HepG2 (cell line): ENCODE data around the gene CUL9. TPM values are rescaled to one million over a fixed set of nuclear protein-coding genes. Genes with fewer than 3 reads are reported as not detected.

Source experiments
- ATF6 ChIP-seq: sonication (generic); formaldehyde crosslinking; conservative IDR thresholded peaks from 2 replicates; pipeline ENCODE4 v1.4.0; 2020; ENCODE audit warnings: missing genetic modification reagents
- BRCA1 ChIP-seq: sonication (generic); formaldehyde crosslinking; IDR thresholded peaks from 2 replicates; pipeline ENCODE4 v1.4.0; 2020; ENCODE audit warnings: missing genetic modification reagents
- GZF1 ChIP-seq: sonication (generic); formaldehyde crosslinking; IDR thresholded peaks from 2 replicates; pipeline ENCODE4 v1.5.1; 2020; ENCODE audit warnings: mild to moderate bottlenecking, missing genetic modification reagents
- NONO ChIP-seq, 2 experiments: fragments of 450-650 bp in 1 of 2; sonication (generic) in 1 of 2; formaldehyde crosslinking in 1 of 2; IDR thresholded peaks in 1 of 2; conservative IDR thresholded peaks in 1 of 2; 2 replicates each; pipeline versions ENCODE4 v1.6.1 to v1.8.0; 2017 to 2022; ENCODE audit warnings: mild to moderate bottlenecking in 1 of 2, missing genetic modification reagents in 1 of 2, moderate library complexity in 1 of 2
- RFXANK ChIP-seq: IDR thresholded peaks from 2 replicates; pipeline ENCODE4 v1.6.1; 2016
- TFDP1 ChIP-seq: IDR thresholded peaks from 2 replicates; pipeline ENCODE4 v1.6.1; 2016; ENCODE audit warnings: missing compliant biosample characterization, missing genetic modification reagents, borderline replicate concordance
- U2AF1 ChIP-seq: fragments of 200-400 bp; formaldehyde crosslinking; optimal IDR thresholded peaks from 2 replicates; pipeline ENCODE3; 2017; ENCODE audit warnings: mild to moderate bottlenecking, low read depth, low read length
- ZNF574 ChIP-seq: sonication (generic); formaldehyde crosslinking; IDR thresholded peaks from 2 replicates; pipeline ENCODE4 v1.4.0; 2020; ENCODE audit warnings: missing genetic modification reagents
- ZNF75D ChIP-seq: sonication (generic); formaldehyde crosslinking; IDR thresholded peaks from 2 replicates; pipeline ENCODE4 v1.8.1; 2023; ENCODE audit warnings: missing genetic modification reagents, mild to moderate bottlenecking, borderline replicate concordance
- ZNF839 ChIP-seq: sonication (generic); formaldehyde crosslinking; IDR thresholded peaks from 2 replicates; pipeline ENCODE4 v1.4.0; 2020; ENCODE audit warnings: missing genetic modification reagents, mild to moderate bottlenecking, borderline replicate concordance
- polyA plus RNA-seq, 8 experiments: library from polyadenylated mRNA; depleted of rRNA in 3 of 8; stranded (reverse) in 7 of 8; unstranded in 1 of 8; fragments of >200 nt; fragmentation: Illumina TruSeq in 4 of 8; extraction: Trizol in 4 of 8; gene quantifications; 2 replicates each; pipeline versions ENCODE4 v1.2.1 to v1.2.3, GENCODE V29; 2011 to 2016; ENCODE audit warnings: low read depth in 4 of 8, missing spikeins in 1 of 8, mixed read lengths in 1 of 8; ENCODE audit not compliant: insufficient read depth in 1 of 8
- total RNA-seq, 5 experiments: library from RNA; depleted of rRNA; stranded (reverse); fragments of >200 nt; fragmentation: Illumina TruSeq; extraction: Trizol; gene quantifications; 2 replicates each; pipeline ENCODE4 v1.2.3, GENCODE V29; 2016; ENCODE audit warnings: low read depth in 1 of 5
- TF ChIP-seq, protein P1 (sequence below): sonication (generic); formaldehyde crosslinking; IDR thresholded peaks from 2 replicates; pipeline ENCODE4 v1.5.1; 2020; ENCODE audit warnings: missing genetic modification reagents, mild to moderate bottlenecking, borderline replicate concordance
- TF ChIP-seq, protein P2 (sequence below): IDR thresholded peaks from 2 replicates; pipeline ENCODE4 v1.6.1; 2016; ENCODE audit warnings: missing biosample characterization, missing genetic modification reagents, low read depth
- TF ChIP-seq, protein P3 (sequence below): IDR thresholded peaks from 2 replicates; pipeline ENCODE4 v1.6.1; 2016; ENCODE audit warnings: low read depth, control low read depth

The CUL9 gene
- total and polyA plus RNA-seq, 2 of the 13 experiments (the other 11 are each of a cell fraction or from before 2014, with no cell fraction given): 11.4 to 13.7 TPM

DNA sequence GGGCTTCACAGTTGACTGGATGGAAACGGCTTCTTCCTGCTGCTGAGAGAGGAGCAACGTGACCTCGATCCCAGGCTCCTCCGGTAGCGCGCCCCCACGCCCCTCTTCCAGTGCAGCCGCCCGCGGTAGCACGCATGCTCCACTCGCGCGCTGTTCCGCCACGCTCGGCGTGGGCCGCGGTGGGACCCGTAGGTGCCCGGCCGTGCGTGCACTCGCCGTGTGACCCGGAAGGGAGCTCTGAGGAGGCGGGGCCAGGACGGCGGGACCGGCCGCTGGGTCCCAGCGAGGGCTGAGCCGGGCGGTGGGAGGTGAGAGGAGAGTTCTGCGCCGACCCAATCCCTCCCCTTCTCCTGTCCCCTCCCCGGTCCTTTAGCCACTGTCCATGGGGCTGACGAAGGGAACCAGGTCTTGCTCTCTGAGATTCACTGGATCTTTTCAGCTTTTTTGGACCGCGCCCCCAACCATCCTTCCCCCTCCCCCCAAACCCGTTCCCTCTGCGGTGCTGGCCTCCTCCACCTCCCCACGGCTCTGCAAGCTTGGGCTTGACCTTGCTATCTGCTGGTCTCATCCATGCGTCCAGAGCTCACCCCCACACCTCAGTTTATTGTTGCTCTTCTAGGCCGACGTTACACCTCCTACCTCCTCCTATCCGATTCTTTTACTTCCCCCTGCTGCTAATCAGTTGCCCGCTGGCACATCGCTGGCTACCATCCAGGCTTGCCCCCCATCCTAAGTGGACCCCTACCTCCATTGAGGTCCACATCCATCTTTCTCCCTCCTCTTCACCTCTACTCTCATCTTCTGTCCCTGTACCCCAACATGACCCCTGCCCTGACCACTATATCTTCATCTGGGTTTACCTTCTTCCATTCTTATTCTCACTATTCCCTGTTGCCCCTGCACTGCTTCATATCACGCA lies at the start of gene CUL9 (continued):
- no peak for TF ChIP-seq ATF6 (CRISPR knock-in tag)
- no peak for TF ChIP-seq ZNF75D (CRISPR knock-in tag)
- peak; percentile 91 for TF ChIP-seq TFDP1 (CRISPR knock-in tag)
- 0 out of 2 replicates have a peak, but pooled peaks have one; percentile 72 for TF ChIP-seq BRCA1 (CRISPR knock-in tag)
- TF ChIP-seq GZF1 (CRISPR knock-in tag): peak; percentile 63; the same call in 1 of the 2 replicates
- TF ChIP-seq, protein P1, sequence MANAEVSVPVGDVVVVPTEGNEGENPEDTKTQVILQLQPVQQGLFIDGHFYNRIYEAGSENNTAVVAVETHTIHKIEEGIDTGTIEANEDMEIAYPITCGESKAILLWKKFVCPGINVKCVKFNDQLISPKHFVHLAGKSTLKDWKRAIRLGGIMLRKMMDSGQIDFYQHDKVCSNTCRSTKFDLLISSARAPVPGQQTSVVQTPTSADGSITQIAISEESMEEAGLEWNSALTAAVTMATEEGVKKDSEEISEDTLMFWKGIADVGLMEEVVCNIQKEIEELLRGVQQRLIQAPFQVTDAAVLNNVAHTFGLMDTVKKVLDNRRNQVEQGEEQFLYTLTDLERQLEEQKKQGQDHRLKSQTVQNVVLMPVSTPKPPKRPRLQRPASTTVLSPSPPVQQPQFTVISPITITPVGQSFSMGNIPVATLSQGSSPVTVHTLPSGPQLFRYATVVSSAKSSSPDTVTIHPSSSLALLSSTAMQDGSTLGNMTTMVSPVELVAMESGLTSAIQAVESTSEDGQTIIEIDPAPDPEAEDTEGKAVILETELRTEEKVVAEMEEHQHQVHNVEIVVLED (CRISPR knock-in tag): peak; percentile 98
- TF ChIP-seq ZNF839 (CRISPR knock-in tag): no peak; the same call in 1 of the 2 replicates
- TF ChIP-seq, protein P2, sequence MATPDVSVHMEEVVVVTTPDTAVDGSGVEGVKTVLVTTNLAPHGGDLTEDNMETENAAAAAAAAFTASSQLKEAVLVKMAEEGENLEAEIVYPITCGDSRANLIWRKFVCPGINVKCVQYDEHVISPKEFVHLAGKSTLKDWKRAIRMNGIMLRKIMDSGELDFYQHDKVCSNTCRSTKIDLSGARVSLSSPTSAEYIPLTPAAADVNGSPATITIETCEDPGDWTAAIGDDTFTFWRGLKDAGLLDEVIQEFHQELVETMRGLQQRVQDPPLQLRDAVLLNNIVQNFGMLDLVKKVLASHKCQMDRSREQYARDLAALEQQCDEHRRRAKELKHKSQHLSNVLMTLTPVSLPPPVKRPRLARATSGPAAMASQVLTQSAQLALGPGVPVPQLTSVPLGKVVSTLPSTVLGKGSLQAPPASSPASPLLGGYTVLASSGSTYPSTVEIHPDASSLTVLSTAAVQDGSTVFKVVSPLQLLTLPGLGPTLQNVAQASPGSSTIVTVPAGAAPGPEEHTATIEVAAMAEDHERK (CRISPR knock-in tag): peak; percentile 94
- TF ChIP-seq ZNF574 (CRISPR knock-in tag): peak; percentile 90
- TF ChIP-seq U2AF1: peak; percentile 43
- no peak for TF ChIP-seq NONO (IDR thresholded peaks at IDR 0.05)
- peak; percentile 95 for TF ChIP-seq NONO (CRISPR knock-in tag; conservative IDR thresholded peaks at IDR 0.05)
- no peak for TF ChIP-seq RFXANK (CRISPR knock-in tag)
- TF ChIP-seq, protein P3, sequence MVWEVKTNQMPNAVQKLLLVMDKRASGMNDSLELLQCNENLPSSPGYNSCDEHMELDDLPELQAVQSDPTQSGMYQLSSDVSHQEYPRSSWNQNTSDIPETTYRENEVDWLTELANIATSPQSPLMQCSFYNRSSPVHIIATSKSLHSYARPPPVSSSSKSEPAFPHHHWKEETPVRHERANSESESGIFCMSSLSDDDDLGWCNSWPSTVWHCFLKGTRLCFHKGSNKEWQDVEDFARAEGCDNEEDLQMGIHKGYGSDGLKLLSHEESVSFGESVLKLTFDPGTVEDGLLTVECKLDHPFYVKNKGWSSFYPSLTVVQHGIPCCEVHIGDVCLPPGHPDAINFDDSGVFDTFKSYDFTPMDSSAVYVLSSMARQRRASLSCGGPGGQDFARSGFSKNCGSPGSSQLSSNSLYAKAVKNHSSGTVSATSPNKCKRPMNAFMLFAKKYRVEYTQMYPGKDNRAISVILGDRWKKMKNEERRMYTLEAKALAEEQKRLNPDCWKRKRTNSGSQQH (CRISPR knock-in tag): peak; percentile 75
